Mucosa of rectum (tissue), 2 donors: ENCODE data around the gene ALG10.
"Not testable (repeated sequence)": the region's sequence is repeated elsewhere in the genome, so short reads cannot be mapped to it uniquely, and the experiment has no call there.

ENCODE experiments used
- H3K27ac ChIP-seq, 2 donors: one replicate each; pipeline ENCODE4 v1.7.0; 2013; ENCODE audit warnings: inconsistent platforms in 2 of 2, low read depth in 2 of 2, low read length in 2 of 2
- H3K27me3 ChIP-seq, 2 donors: one replicate each; pipeline ENCODE4 v1.7.0; 2013; ENCODE audit warnings: low read length in 2 of 2; ENCODE audit not compliant: control insufficient read depth in 2 of 2, insufficient read depth in 2 of 2
- H3K36me3 ChIP-seq, 2 donors: one replicate each; pipeline ENCODE4 v1.7.0; 2013; ENCODE audit warnings: low read length in 2 of 2; ENCODE audit not compliant: control insufficient read depth in 2 of 2, insufficient read depth in 2 of 2
- H3K4me1 ChIP-seq, 2 donors: one replicate each; pipeline ENCODE4 v1.7.0; 2013; ENCODE audit warnings: low read length in 2 of 2, mild to moderate bottlenecking in 1 of 2; ENCODE audit not compliant: control insufficient read depth in 2 of 2, insufficient read depth in 2 of 2
- H3K4me3 ChIP-seq, 2 donors: one replicate each; pipeline ENCODE4 v1.7.0; 2013; ENCODE audit warnings: low read length in 2 of 2
- H3K9ac ChIP-seq, 2 donors: one replicate each; pipeline ENCODE4 v1.7.0; 2013; ENCODE audit warnings: low read length in 2 of 2, low read depth in 1 of 2, mild to moderate bottlenecking in 1 of 2
- H3K9me3 ChIP-seq, 2 donors: one replicate each; pipeline ENCODE4 v1.7.0; 2013; ENCODE audit warnings: low read length in 2 of 2; ENCODE audit not compliant: control insufficient read depth in 2 of 2
- donor health status: healthy.
- donor health status: Normal muscosa, but diverticular disease.

ALG10 gene

GRCh38 chr12:34027661-34028060, 5.4 kb downstream of the ALG10 start:
- not testable (repeated sequence) for H3K27ac ChIP-seq, H3K36me3 ChIP-seq, H3K4me3 ChIP-seq, H3K27me3 ChIP-seq, H3K9me3 ChIP-seq, H3K9ac ChIP-seq, H3K4me1 ChIP-seq

- Histone ChIP-seq H3K36me3 (no peaks in the 10 kb centered on the region), H3K9ac (no peak overlapping the region), H3K4me3 (no peak overlapping the region), H3K9me3 (no peaks in the 10 kb centered on the region), H3K27ac (no peak overlapping the region), H3K27me3 (no peaks in the 10 kb centered on the region), H3K4me1 (no peaks in the 10 kb centered on the region)
Measured at GRCh38 chr12:34030591-34030990, 8.3 kb downstream of the ALG10 start.

- Histone ChIP-seq H3K9ac (no peak overlapping the region), H3K4me1 (no peaks in the 10 kb centered on the region), H3K27ac (no peak overlapping the region), H3K4me3 (no peak overlapping the region), H3K9me3 (no peaks in the 10 kb centered on the region), H3K36me3 (no peaks in the 10 kb centered on the region), H3K27me3 (no peaks in the 10 kb centered on the region)
Measured at GRCh38 chr12:34033628-34034296, 11.5 kb downstream of the ALG10 start.

GRCh38 chr12:34038357-34038756, 16.1 kb downstream of the ALG10 start:
- H3K36me3 ChIP-seq, H3K27ac ChIP-seq, H3K9me3 ChIP-seq, H3K9ac ChIP-seq, H3K4me1 ChIP-seq, H3K4me3 ChIP-seq, H3K27me3 ChIP-seq: not testable (repeated sequence)

GRCh38 chr12:34046570-34046969, 24.3 kb downstream of the ALG10 start:
- Histone ChIP-seq H3K36me3 (no peaks in the 10 kb centered on the region), H3K4me3 (no peak overlapping the region), H3K9me3 (no peaks in the 10 kb centered on the region), H3K4me1 (no peaks in the 10 kb centered on the region), H3K27me3 (no peaks in the 10 kb centered on the region), H3K9ac (no peak overlapping the region), H3K27ac (no peak overlapping the region)

GRCh38 chr12:34047855-34048254, 25.6 kb downstream of the ALG10 start:
- H3K36me3 ChIP-seq, H3K9me3 ChIP-seq, H3K4me1 ChIP-seq, H3K4me3 ChIP-seq, H3K27ac ChIP-seq, H3K9ac ChIP-seq, H3K27me3 ChIP-seq: not testable (repeated sequence)

- no peaks in the 10 kb centered on the region for H3K4me1 ChIP-seq
- H3K27me3 ChIP-seq = no peaks in the 10 kb centered on the region
- no peaks in the 10 kb centered on the region for H3K9me3 ChIP-seq
- H3K9ac ChIP-seq = no peak overlapping the region
- no peak overlapping the region for H3K27ac ChIP-seq
- H3K4me3 ChIP-seq = no peak overlapping the region
- H3K36me3 ChIP-seq = no peaks in the 10 kb centered on the region
Measured at GRCh38 chr12:34048714-34049113, 26.4 kb downstream of the ALG10 start.

- Histone ChIP-seq H3K27me3 (no peaks in the 10 kb centered on the region), H3K27ac (no peak overlapping the region), H3K4me3 (no peak overlapping the region), H3K36me3 (no peaks in the 10 kb centered on the region), H3K9me3 (no peaks in the 10 kb centered on the region), H3K4me1 (no peaks in the 10 kb centered on the region), H3K9ac (no peak overlapping the region)
Measured at GRCh38 chr12:34051486-34051885, 29.2 kb downstream of the ALG10 start.

- H3K4me1 ChIP-seq = no peaks in the 10 kb centered on the region
- H3K4me3 ChIP-seq = peak overlapping the region in 1 of 2 donors; percentile 20
- no peaks in the 10 kb centered on the region for H3K9me3 ChIP-seq
- H3K9ac ChIP-seq = no peak overlapping the region
- H3K36me3 ChIP-seq = no peaks in the 10 kb centered on the region
- no peak overlapping the region for H3K27ac ChIP-seq
- H3K27me3 ChIP-seq = no peaks in the 10 kb centered on the region
Measured at GRCh38 chr12:34054938-34055337, 32.6 kb downstream of the ALG10 start.
